CD4-positive, alpha-beta T cell treated with Interleukin-21 for 1 hour (primary cell): ENCODE measurements around the gene MOCS1.

ENCODE experiments used
- DNase-seq: peaks from one replicate; pipeline ENCODE4 v3.0.0-alpha.2; 2020

MOCS1 gene

DNA sequence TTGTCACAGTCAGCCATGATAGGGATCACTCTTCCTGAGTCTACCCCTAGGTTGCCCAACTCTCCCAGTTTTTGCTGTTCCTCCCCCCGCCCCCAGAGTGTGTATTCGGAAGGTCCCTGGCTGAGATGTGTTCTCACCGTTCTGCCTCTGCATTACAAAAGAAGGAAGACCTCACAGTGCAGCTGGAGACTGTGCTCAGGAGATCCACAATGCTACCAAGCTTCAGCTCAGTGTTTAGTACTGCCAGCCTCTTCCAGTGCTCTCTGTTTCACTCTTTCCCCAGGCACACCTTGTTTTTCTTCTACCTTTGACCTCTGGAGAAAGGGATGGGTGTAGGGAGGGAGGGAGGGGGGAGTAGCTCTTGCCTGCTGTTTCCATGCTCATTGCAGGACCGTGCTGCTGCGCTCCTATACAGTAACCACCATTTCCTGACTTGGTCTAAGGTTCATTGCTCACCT lies 13.4 kb upstream of the MOCS1 start:
- no peak for DNase-seq

DNA sequence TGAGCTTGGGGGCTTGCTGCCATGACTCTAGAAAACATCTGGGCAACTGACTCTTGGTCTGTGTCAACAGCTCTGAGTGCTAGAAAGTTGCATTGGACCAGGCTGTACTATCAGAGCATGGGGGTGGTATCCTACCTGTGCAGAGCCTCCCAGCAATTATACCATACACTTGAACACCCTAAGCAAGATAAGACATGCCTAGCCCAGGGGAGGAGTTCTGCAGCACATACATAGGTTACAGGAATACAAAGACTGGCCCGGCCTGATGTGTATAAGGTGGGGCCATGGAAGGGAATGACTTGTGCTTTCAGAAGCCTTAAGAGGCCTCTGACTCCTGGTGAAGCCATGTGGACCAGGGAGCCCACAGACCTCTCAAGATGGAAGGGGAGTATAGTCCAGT lies 11.4 kb upstream of the MOCS1 start:
- DNase-seq: no peak

DNA sequence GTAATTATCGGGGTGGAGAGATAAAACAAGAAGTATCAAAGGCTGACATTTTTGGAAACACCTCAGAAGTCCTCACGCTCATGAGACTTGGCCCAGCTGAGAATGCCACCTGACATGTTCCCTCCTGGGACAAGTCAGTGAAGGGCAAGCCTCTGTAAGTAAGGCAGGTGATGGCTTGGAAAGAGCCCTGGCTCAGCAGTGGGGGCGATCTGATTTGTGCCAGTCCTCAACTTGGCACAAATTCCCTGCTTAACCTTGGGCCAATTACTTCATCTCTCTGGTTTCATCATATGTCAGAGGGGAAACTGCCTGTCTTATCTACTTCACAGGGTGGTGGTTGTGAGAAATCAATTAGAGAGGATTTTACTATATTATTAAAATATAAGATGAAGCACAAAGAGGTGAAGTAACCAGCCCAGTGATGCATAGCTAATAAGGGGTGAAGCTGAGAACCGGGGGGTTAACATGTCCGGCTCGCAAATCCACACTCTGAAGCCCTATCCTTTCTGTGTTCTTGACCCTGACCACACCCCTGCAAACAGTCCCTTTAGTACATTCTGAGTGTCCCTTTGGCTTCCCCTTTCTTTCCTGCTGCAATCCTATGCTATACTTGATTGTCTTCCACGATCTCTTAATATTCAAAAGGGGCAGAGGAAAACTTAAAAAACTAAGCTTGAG lies 8.8 kb upstream of the MOCS1 start:
- DNase-seq: no peak

DNA sequence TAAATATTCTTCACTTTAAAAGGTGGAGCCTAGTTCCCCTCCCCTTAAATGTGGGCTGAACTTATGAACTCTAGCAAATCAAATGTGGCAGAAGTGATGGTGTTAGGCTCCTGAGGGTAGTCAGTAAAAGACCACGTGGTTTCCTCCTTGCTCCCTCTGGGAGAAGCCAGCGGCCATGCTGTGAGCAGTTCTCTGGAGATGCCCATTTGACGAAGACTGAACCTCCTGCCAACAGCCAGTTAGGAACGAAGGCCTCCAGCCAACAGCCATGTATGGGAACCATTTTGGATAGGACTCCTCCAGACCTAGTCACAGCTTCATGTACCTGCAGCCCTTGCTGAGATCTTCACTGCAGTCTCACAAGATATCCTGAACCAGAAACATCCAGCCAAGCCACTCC lies 7.6 kb upstream of the MOCS1 start:
- DNase-seq: no peak

DNA sequence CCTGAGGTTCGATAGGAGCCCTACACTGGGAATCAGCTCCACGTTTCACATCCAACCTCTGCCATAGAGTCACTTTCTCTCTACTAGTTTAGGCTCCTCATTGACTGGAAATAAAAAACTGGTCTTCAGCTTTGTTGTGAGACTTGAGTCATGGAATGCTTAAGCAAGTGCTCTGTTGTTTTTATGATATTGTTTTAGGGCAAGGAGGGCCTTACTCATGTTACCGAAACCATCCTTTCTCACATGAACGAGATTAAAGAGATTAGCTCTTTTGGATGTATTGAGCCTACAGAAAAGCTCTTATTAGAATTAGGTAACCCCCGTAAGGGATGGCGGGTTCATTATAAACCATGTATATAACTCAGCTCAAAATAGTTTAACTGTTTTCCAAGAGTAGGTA lies 6.9 kb upstream of the MOCS1 start:
- DNase-seq: no peak

DNA sequence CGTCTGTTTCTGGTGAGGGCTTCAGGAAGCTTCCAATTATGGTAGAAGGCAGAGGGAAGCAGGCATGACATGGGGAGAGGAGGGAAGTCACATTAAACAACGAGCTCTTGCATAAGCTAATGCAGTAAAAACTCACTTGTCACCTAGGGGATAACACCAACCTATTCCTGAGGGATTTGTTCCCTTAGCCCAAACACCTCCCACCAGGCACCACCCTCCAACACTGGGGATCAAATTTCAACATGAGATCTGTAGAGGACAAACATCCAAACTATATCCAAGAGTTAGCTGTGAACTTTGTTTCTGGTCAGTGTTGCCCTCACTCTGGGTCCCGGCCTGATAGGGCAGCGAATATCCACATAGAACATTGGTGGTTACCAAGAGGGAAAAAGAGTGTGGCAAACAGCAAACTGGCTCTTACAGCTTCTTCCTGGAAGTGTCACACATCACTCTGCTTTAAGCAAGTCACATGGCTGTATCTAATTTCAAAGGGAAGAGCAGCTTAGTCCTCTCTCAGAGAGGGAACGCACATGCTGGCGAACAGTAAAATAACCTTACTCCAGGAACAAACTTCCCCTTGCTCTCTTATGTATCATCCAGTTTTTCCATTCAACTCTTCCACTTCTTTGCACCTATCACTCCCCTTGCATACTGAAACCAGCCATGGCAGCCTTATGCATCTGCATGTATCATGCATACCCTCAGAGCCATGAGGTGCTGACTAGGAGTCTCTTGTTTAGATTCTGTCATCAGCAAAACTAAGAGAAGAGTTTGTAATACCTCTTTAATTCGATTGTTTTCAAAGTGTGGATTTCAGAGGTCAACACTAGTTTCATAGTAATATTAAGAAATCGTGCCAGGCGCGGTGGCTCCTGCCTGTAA lies 4.8 kb upstream of the MOCS1 start:
- no peak for DNase-seq

DNA sequence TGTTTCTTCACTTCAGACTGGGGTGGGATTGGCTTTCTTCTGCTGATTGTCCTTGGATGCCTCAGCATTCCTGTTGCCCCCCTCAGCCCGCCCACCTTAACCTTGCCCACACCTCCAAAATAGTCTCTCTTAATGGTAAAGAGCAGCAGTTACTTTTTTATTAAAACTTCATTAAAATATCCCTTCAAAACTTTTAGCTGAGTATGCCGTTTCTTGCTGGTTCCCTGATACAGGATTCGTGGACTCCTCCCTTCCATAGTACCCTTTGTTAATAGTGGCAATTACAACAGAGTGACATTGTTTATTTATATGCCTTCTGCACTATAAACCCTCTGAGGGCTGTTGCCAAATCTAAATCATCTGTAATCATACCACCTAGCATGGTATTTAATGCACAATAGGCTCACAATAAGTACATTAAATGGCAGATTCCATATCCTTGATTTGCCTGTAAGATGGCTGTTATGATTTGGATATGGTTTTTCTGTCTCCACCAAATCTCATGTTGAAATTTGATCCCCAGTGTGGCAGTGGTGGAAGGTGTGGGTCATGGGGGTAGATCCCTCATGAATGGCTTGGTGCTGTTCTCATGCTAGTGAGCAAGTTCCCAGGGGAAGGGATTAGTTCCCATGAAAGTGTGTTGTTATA lies 3.5 kb upstream of the MOCS1 start:
- DNase-seq: no peak

DNA sequence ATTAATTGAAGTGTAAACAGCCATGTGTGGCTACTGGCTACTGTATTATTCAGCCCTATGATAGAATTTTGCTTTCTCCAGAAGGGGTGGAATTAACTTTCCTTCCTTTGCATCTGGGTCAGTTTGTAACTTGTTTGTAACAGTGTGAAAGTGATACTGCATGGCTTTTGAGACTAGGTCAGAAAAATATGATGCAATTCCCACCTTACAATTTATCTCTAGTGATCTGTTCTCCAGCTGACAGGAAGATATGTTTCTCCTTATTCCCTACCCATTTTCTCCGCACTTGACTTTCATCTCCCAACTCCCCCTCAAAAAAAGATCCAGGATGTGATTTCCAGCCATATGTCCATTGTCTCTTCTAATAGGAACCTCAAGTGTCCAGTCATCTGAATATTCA lies 2.6 kb upstream of the MOCS1 start:
- no peak for DNase-seq

DNA sequence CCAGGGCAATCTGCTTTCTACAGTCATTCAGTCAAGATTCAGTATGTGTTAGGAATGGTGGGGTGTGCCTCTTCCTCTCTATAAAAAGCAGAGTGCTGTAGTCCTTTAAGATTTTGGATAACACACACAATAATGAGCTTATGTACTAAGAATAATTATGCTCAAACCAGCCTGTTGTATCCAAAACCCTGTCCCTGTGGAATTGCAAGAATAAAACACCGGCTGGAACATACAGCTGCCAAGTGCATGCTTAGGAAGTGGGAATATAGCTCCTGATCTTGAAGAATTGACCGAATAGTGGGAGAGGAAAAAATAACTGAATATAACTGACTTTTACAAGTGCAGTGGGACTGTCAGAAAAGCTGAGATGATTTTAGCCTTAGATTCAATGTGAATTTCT lies 979 bp upstream of the MOCS1 start:
- no peak for DNase-seq

DNA sequence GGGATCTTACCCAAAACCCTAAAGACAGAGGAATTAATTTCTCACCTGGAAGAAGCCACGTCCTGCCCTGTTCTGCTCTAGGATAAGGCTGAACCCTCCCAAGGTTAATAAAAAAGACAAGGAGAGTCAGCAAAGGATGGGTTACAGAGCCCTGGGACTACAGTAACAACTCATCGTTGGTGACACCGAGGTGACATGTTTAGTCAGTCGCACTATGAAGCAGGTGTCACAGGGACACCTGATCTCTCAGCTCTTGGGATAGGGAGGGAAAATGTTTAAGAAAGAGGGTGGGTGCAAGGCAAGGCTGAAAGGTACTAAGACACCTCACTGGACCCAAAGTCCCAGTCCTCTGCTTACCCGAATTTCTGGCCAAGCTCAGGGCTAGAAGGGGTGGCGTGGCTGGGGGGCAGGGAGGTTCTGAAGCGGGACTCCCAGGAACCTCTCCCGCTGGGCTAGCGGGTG lies 562 bp downstream of the MOCS1 start:
- no peak for DNase-seq

DNA sequence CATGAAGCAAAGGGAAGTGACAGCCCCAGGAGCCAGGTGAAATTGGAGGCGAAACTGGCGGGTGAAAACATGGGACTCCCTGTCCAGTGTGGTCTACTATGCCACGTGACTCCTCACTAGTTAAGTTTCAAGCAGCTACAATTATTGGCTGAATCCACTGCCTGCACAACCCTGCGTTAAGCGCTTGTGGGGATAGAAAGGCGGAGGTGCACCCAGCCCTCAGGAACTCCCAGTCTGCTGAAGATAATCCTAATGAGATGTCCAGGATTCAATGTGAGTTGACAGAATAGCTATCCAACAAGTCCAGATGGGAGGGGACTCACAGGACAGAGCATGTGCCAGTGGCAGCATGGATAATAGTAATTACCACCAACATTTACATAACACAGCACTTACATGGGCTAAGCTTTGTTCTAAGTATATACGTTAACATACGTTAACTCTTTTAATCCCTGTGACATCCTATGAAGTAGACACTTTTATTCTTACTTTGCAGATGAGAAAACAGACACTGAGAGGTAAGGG lies 1.8 kb downstream of the MOCS1 start:
- no peak for DNase-seq

DNA sequence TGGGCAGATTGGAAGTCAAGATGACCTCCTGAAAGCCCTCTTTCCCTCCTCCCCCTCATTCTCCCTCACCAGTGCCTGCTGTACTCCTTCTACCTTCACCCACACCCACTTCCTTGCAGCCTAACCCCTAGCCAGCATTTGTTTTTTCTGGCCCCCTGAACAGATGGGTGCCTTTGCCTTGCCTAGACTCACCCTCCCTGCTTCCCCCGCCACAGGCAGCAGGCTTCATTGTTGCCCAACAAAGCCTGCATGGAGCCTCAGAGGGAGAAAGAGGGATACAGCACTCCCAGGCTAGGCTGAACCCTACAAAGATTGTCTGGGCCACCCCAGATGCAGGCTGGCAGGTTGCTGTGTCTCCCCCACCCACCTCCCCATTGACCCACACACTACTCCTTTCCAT lies 2.7 kb downstream of the MOCS1 start:
- no peak for DNase-seq

DNA sequence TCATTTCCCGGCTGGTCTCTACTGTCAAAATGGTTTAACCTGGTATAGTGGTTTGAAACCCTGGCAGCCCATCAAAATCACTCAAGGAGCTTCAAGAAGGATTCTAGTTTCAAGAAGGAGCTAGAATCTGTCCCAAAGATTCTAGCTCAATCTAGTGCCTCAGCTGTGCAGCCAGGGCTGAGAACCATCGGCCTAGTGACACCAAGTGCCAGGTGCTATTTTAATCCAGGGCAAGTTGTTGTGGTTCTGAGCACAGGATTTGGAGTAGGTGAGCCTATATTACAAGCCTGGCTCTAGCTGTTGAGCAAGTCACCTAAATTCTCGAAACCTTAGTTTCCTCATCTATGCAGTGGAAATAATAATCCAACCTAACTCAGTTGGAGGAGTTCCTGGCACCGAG lies 3.7 kb downstream of the MOCS1 start:
- no peak for DNase-seq

DNA sequence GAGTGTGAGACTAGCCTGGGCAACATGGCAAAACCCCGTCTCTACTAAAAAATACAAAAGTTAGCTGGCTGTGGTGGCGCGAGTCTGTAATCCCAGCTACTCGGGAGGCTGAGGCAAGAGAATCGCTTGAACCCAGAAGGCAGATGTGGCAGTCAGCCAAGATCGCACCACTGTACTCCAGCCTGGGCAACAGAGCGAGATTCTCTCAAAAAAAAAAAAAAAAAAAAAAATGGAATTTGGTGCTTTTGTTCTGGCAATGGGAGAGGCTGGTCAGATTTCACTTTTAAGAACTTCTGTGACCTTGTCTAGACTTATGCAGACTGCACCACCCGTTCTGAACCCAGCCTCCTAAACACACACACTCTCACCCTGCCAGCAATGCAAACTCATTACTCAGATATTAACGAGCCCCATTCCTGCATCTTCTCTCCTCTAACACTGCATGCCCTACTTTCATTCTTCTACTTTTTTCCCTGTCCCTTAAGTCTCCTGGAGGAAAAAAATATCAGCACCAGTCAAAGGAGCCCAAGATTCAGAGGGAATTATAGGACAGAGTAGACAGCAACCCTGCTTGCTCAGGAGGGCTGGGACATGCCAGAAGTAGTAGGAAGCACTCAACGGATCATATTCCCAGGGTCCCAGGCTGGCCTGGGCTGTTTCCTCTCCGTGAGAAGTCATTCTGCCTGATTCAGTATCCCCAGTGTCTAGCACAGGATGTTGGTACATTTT lies 4.4 kb downstream of the MOCS1 start:
- DNase-seq: no peak

DNA sequence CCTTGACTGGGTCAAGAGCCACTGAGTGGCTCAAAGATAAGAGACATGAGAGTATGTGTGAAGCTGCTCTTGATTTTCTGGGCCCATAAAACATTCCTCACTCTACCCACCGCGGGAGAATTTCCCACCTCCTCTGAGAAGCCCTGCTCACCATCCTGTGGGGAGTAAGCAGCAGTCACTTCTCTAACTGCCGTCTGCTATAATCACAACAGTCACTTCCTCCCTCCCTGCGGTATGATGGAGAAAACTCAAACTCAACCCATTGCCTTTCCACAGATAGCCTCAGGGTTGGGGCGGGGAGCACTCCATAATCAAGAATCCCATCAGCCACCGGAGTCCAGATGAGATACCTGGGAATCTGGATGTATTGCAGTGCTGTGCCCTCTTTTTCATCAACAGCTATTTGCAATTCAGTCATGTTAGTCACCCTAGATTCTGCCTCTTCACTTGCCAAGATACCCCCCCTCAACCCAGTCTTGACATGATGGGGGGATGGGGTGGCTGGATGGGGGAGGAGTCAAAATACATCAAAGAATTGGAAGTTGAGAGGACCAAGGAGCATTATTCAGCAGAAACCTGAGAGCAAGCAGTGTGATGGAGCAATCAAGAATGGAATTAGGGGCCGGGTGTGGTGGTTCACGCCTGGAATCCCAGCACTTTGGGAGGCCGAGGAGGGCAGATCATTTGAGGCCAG lies 5.1 kb downstream of the MOCS1 start:
- no peak for DNase-seq

DNA sequence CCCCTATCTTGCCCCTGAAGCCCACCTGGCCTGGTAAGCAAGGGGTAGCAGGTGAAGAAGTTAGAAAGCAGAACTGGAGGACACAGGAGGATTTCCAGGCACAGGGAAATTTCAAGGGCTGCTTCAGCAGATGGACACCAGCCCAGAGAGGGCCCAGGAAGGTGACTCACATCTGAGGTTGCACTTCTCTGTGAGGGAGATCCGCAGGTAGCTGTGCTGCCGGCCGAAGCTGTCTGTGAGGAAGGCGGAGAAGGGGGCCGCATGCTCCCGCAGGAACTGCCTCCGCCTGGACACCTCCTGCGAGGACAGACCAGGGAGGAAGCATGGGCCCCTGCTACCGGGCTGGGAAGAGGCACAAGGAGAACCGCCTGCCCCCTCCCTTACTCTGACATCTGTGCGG lies 7.1 kb downstream of the MOCS1 start:
- no peak for DNase-seq

DNA sequence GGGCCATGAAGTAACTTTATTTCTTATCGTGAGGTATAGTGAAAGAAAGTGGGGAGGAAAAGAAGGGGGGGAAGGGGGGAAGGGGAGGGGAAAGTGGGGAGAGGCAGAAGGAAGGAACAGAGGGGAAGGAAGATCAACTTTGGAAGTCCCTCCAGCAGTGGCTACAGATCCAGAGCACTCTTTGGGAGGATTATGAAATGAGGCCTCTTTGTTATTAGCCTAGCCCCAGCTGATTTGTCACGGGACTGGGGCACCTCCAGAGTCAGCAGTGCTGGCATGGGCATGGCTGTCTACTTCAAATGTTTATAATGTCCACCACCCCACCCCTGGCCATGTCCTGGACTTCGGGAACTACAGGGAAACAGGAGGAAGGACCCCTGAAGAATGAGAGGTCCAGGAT lies 7.6 kb downstream of the MOCS1 start:
- no peak for DNase-seq

DNA sequence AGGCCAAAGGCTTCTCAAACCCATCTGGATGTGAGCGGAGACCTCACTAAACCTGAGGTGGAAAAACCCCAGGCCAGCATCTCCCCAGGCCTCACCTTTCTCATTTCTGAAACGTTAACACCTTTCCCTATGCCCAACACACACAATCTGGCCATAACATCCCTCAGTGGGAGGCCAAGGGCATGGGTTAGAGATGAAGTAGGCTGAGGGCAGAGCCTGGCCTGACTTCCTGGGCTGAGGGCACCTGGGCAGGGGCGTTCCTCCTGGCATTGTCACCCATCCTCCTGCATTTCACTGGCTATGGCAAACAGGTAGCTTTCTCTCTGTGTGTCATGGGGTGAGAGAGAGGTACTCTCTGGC lies 8.4 kb downstream of the MOCS1 start:
- no peak for DNase-seq

DNA sequence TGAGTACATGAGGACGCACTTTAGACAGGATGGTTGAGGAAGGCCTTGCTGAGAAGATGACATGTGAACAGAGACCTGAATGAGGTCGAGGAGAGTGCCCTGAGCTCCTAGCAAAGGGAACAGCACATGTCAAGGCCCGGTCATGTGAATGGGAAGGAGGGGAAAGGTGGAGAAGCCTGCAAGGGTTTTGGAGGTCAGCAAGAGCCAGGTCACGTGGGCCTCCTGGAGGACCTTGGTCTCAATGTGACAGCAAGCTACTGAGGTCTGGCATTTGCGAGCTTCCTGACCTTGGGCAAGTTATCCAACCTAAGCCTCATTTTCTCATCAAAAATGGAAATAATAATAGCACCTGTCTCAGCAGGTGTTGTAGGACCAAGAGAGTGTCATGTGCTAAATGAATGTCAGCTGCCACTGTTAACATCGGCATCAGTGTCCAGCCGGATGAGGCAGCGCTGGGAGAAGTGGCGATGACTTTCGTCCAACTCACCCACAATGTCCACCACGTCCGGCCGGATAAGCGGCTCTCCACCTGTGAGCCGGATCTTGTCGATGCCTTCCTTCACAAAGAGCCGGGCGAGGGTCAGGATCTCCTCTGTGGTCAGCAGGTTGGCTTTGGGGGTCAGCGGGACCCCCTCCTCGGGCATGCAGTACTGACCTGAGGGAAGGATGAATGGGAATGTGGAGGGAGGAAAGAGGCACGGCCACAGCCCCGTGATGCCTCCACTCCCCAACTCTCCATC lies 8.9 kb downstream of the MOCS1 start:
- DNase-seq: no peak

DNA sequence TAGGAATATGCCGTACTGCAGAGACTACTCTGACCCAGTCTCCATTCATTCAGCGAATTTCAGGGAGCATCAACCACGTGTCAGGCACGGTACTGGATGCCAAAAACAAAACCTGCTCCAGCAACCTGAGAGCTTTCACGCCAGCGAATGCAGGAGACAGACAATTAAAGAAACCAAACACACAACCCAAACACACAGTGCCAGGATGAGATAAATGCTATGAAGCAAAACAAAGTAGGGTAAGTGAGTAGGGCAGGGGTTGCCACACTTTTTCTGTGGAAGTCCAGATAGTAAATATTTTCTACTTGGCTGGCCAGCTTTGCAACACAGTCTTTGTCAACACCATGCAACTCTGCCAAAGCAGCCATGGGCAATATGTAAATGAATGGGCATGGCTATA lies 10.0 kb downstream of the MOCS1 start:
- DNase-seq: no peak

DNA sequence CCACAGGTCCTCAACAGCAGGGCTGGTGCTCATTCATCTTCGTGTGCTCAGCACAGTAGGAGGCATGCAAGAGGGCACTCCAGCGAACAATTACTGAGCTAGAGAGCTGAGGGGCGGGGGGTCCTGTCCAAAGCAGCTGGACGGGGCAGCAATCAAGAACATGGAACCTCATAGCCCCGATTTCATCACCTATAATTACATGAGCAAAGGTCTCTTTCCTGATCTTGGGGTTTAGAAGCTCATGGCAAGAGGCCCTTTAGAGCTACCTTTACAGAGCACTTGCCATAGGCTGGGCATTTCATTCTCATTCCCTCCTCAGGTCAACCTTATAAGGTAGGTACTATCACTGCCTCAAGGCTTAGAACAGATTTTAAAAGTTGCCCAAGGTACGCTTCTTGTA lies 10.4 kb downstream of the MOCS1 start:
- DNase-seq: no peak

DNA sequence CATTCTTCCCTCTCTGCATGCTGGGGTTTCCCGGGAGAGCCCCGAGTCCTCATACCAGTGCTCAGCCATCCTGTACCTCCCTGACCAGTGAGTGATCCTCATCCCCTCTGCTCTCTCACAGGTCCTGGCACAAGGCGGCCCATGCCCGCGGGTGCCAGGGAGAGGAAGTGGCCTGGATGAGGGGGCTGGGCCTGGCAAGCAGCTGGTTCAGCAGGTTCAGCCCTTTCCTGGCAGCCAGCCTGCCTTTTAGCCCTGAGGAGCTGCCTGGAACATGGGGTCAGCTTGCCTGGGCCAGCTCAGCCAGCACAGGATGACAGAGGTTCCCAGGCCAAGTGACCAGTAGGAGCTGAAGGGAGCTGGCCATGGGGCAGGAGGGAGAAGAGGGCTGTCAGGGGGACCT lies 10.9 kb downstream of the MOCS1 start:
- DNase-seq: no peak
